Common myeloid progenitor, CD34-positive (primary cell): Measurements from ENCODE around the gene RBFOX2.
A peak's percentile ranks its signal among the peaks of the same experiment; 100 is the strongest.

Experiments
- CTCF ChIA-PET: fragments of 350-600 bp; sonication (Branson Sonifier 250); formaldehyde crosslinking; loops from one replicate; lab custom pipeline; 2021; ENCODE audit warnings: antibody characterized with exemption; lab: Charles Lee
- POLR2A ChIA-PET: fragments of 350-600 bp; sonication (Branson Sonifier 250); formaldehyde crosslinking; loops from one replicate; lab custom pipeline; 2021; ENCODE audit warnings: antibody characterized with exemption; lab: Charles Lee
- DNase-seq, 3 donors: peaks; one replicate each; pipeline versions ENCODE4 v3.0.0 to v3.0.0-alpha.2; 2013
- H3K27ac ChIP-seq, 2 experiments: 1 replicate in 1 of 2; 2 replicates in 1 of 2; pipeline ENCODE4 v1.7.0; 2013; ENCODE audit warnings: inconsistent platforms in 2 of 2, low read length in 2 of 2, mild to moderate bottlenecking in 2 of 2, low read depth in 1 of 2, moderate library complexity in 1 of 2; ENCODE audit not compliant: severe bottlenecking in 2 of 2, insufficient read depth in 1 of 2, poor library complexity in 1 of 2
- H3K27me3 ChIP-seq, 5 experiments: replicated peaks in 2 of 5; 1 replicate in 3 of 5; 2 replicates in 2 of 5; pipeline versions ENCODE4 v1.6.1 to v1.7.0; 2013; ENCODE audit warnings: low read length in 4 of 5, mild to moderate bottlenecking in 2 of 5, moderate library complexity in 2 of 5, inconsistent platforms in 1 of 5; ENCODE audit not compliant: insufficient read depth in 5 of 5, control insufficient read depth in 4 of 5
- H3K36me3 ChIP-seq, 4 experiments: 1 replicate in 2 of 4; 2 replicates in 2 of 4; pipeline versions ENCODE4 v1.6.1 to v1.7.0; 2013; ENCODE audit warnings: low read length in 3 of 4, control low read depth in 1 of 4, mild to moderate bottlenecking in 1 of 4; ENCODE audit not compliant: control insufficient read depth in 4 of 4, insufficient read depth in 4 of 4
- H3K4me1 ChIP-seq, 4 experiments: 1 replicate in 3 of 4; 2 replicates in 1 of 4; pipeline versions ENCODE4 v1.6.1 to v1.7.1; 2013; ENCODE audit warnings: low read length in 3 of 4, mild to moderate bottlenecking in 3 of 4, control low read depth in 1 of 4, inconsistent platforms in 1 of 4, moderate library complexity in 1 of 4; ENCODE audit not compliant: control insufficient read depth in 4 of 4, insufficient read depth in 4 of 4; ENCODE audit errors: control extremely low read depth in 1 of 4
- H3K4me3 ChIP-seq, 7 experiments: 1 replicate in 4 of 7; 2 replicates in 3 of 7; pipeline versions ENCODE4 v1.5.1 to v1.7.0; 2013; ENCODE audit warnings: mild to moderate bottlenecking in 7 of 7, low read length in 6 of 7, moderate library complexity in 6 of 7, inconsistent platforms in 2 of 7, low read depth in 2 of 7, control low read depth in 1 of 7; ENCODE audit not compliant: insufficient read depth in 4 of 7, control insufficient read depth in 1 of 7; ENCODE audit errors: extremely low read depth in 1 of 7
- H3K9me3 ChIP-seq, 5 experiments: 1 replicate in 4 of 5; 2 replicates in 1 of 5; pipeline versions ENCODE4 v1.6.1 to v1.7.1; 2013; ENCODE audit warnings: low read length in 4 of 5, mild to moderate bottlenecking in 2 of 5, inconsistent platforms in 1 of 5, low read depth in 1 of 5, moderate library complexity in 1 of 5; ENCODE audit not compliant: control insufficient read depth in 4 of 5, insufficient read depth in 2 of 5; ENCODE audit errors: control extremely low read depth in 1 of 5
- WGBS: methylation state at CpG from one replicate; pipeline ENCODE4 v1.1.5; 2013; ENCODE audit not compliant: insufficient coverage; 5-methylcytosine and 5-hydroxymethylcytosine counted together

Gene RBFOX2

DNA sequence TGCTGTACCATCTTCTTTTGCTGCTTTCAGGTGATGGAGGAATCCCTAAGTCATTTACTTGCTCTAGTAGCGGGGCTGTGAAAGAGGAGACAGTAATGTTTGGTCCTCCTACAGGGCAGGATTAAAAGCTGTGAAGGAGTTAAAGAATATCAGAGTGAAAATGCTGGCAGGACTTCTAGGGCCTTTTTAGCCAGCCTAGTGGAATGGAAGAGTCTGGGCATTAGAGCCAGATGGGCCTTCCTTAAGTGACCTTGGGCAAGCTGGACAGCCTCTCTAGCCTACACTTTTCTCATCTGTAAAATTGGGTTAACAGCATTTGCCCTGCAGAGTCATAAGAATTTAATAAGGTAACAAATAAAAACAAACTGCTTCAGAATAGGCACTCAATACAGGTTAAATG, 114.7 kb downstream of the RBFOX2 start:
- no peak for DNase-seq
- peaks cover 19 to 44% (median 26%) of the 10 kb centered on the region in 4 experiments for H3K4me1 ChIP-seq
- H3K27ac ChIP-seq = no peak overlapping the region
- POLR2A ChIA-PET = no interaction called here
- peak overlapping the region in 1 of 7 experiments; percentile 81 for H3K4me3 ChIP-seq
- H3K27me3 ChIP-seq = no peaks in the 10 kb centered on the region
- WGBS = 92% methylated on average over 1 of the region's 1 CpG
- H3K9me3 ChIP-seq = no peaks in the 10 kb centered on the region
- CTCF ChIA-PET = interaction anchor here (0.7 to 1.7 kb wide), 4 partner anchors 12 to 287 kb away, joined by 3 to 6 read pairs (median 4); no protein-coding TSS in a partner anchor
- no peaks in the 10 kb centered on the region for H3K36me3 ChIP-seq

DNA sequence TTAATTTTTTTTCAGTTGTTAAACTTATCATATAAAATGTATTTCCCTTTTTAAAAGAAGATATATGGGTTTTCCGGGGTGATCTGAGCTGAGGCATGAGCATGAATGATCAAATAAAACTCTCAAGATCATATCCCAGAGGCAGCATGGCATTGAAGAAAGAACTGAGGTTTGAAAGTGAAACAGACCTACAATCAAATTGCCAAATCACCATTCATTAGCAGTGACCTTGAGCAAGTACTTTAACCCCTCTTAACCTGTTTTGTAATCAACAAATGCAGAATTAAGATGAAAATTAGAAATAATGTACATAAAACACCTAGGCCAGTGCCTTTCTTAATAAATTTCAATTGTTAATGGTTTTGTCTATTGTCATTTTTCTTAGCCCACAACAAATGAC, 116.0 kb downstream of the RBFOX2 start:
- H3K4me1 ChIP-seq = peaks cover 19 to 44% (median 26%) of the 10 kb centered on the region in 4 experiments
- no CpG with 5 or more reads among the region's 1 CpG for WGBS
- H3K27ac ChIP-seq = no peak overlapping the region
- no peaks in the 10 kb centered on the region for H3K9me3 ChIP-seq
- H3K4me3 ChIP-seq = peak overlapping the region in 1 of 7 experiments; percentile 2
- CTCF ChIA-PET = interaction anchor here (1.0 to 1.7 kb wide), 3 partner anchors 8 to 286 kb away, joined by 3 to 6 read pairs (median 3); no protein-coding TSS in a partner anchor
- H3K36me3 ChIP-seq = no peaks in the 10 kb centered on the region
- POLR2A ChIA-PET = no interaction called here
- no peaks in the 10 kb centered on the region for H3K27me3 ChIP-seq
- DNase-seq = peak in 2 of 3 donors; percentile 44 to 59

DNA sequence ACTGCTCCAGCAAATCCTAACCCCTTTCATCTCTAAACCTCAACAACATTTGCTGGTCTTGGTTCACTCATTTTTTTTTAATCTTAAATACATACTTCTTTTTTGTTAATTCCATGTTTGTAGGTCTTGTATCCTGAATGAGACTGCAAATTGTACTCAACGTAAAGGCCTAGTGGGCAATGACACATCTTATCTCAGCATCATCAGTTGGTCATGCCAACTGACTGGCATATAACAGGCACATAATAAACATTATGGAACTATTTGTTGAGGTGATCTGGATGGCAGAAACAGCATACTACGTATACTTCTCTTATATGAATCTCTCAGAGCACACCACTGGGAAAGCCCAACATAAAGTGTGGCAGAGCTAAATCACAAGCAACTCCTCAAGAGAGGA, 116.7 kb downstream of the RBFOX2 start:
- ChIA-PET POLR2A (no interaction called here), CTCF (interaction anchor here (1.0 to 1.7 kb wide), 2 partner anchors 9 to 10 kb away, joined by 3 to 6 read pairs; no protein-coding TSS in a partner anchor)
- no peaks in the 10 kb centered on the region for H3K9me3 ChIP-seq
- no peak overlapping the region for H3K27ac ChIP-seq
- no peaks in the 10 kb centered on the region for H3K27me3 ChIP-seq
- DNase-seq = peak in 2 of 3 donors; percentile 54 to 71
- H3K4me3 ChIP-seq = no peak overlapping the region
- no CpG with 5 or more reads among the region's 2 CpGs for WGBS
- H3K36me3 ChIP-seq = no peaks in the 10 kb centered on the region
- peaks cover 19 to 44% (median 26%) of the 10 kb centered on the region in 4 experiments for H3K4me1 ChIP-seq

DNA sequence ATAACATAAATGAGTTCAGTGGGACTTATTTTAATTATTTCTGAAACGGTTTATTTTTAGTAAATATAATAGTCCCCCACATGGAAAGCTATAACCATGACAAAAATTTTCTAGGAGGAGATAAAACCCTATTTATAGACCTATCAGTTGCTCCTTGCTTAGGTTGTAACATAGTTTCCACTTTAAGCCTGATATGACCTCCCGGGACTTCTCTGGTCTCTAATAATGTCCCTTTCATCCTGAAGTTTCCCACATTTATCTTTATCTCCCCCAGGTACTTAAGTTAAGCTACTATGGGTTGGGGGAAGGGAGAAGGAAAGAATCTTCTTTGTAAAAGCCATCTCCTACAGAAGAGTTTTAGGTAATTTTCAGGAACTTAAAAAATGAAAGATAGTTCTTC, 117.7 kb downstream of the RBFOX2 start:
- Histone ChIP-seq H3K27ac (no peak overlapping the region), H3K4me3 (no peak overlapping the region), H3K9me3 (no peaks in the 10 kb centered on the region), H3K36me3 (no peaks in the 10 kb centered on the region), H3K27me3 (no peaks in the 10 kb centered on the region), H3K4me1 (peaks cover 19 to 43% (median 26%) of the 10 kb centered on the region in 4 experiments)
- no peak for DNase-seq
- ChIA-PET CTCF (interaction anchor here (1.2 to 1.3 kb wide), 2 partner anchors 18 to 27 kb away, joined by 3 read pairs; no protein-coding TSS in a partner anchor), POLR2A (interaction anchor here (0.6 kb wide), 1 partner anchor 571 kb away, joined by 4 read pairs; the partner anchor contains the start of gene TXN2)
- WGBS = no CpG with 5 or more reads among the region's 2 CpGs

DNA sequence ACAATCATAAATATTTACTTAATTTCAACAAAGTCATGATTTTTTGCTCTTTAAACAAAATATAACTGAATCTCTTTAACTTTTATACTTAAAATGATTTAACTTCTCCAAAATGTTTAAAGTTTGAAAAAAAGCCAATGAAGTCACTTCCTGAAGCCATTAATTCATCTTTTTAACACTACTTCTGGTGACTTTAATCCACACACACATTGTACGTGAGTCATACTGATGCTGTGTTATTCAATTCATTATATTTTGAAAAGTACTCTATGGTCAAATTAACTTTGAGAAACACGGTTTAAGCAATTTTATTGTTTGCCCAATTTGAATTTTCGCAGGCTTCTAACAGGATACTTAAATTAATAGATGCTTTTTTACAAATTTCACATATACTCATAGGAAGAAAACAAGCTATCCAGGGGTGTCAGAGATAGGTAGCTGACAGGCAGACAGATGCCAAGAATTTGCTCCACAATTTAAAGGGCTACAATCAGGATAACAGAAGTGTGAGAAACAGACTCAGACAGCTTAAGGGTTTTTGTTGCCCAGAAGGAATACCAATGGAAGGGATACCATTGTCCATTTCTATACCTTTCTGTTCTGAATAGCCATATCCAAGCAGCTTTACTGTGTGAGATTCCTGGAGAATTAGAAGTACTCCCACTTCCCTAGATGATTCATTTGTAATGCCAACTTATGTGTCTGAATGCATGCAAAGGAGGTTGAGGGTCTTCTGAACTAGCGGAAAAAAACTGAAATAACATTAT, 118.4 kb downstream of the RBFOX2 start:
- Histone ChIP-seq H3K36me3 (no peaks in the 10 kb centered on the region), H3K9me3 (no peaks in the 10 kb centered on the region), H3K27ac (peak overlapping the region; percentile 4 to 44), H3K4me3 (no peak overlapping the region), H3K4me1 (peaks cover 19 to 35% (median 19%) of the 10 kb centered on the region in 4 experiments), H3K27me3 (no peaks in the 10 kb centered on the region)
- POLR2A ChIA-PET = no interaction called here
- peak; percentile 61 to 93 (median 85) for DNase-seq
- CTCF ChIA-PET = interaction anchor here (1.2 to 1.3 kb wide), 3 partner anchors 18 to 30 kb away, joined by 3 to 4 read pairs (median 3); no protein-coding TSS in a partner anchor
- no CpG with 5 or more reads among the region's 4 CpGs for WGBS

DNA sequence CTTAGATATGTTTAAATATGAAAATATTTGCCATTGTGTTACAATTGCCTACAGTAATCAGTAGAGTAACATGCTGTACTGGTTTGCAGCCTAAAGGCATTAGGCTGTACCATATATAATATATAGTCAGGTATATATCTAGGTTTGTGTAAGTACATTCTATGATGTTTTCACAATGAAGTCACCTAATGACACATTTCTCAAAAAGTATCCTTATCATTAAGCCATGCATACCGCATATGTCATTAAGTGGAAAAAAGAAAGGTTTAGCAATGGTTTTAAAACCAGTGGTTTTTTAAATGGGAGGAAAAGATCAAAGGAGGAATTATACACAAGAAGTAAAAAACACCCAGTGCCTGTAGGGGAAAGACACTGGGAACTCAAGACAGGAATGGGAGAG, 122.7 kb downstream of the RBFOX2 start:
- no peaks in the 10 kb centered on the region for H3K9me3 ChIP-seq

DNA sequence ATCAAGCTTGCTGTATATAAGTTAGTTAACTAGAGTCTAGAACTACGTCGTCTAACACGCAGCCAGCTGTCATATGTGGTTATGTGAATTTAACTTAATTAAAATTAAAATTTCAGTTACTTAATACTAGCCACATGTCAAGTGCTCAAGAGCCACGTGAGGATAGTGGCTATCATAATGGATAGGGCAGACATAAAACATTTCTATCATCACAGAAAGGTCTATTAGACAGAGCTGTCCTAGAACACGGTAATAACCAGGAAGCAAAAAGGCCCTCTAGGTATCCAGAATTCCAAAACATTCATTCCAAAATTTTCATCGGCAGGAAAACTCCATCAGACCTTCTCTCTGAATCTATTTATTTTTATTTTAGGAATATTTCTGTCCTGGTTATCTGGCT, 123.9 kb downstream of the RBFOX2 start:
- ChIA-PET POLR2A (no interaction called here), CTCF (interaction anchor here (1.1 to 2.0 kb wide), 4 partner anchors 11 to 69 kb away, joined by 3 to 6 read pairs (median 4); no protein-coding TSS in a partner anchor)
- Histone ChIP-seq H3K4me3 (no peak overlapping the region), H3K36me3 (no peaks in the 10 kb centered on the region), H3K9me3 (no peaks in the 10 kb centered on the region), H3K27me3 (no peaks in the 10 kb centered on the region), H3K27ac (no peak overlapping the region), H3K4me1 (peaks cover 9 to 23% (median 16%) of the 10 kb centered on the region in 4 experiments)
- WGBS = 100% methylated on average over 2 of the region's 6 CpGs
- DNase-seq = no peak

More for the DNA sequence above, 122.7 kb downstream of the RBFOX2 start:
- POLR2A ChIA-PET = no interaction called here
- no peaks in the 10 kb centered on the region for H3K36me3 ChIP-seq
- CTCF ChIA-PET = interaction anchor here (1.5 to 2.0 kb wide), 2 partner anchors 9 to 70 kb away, joined by 5 to 6 read pairs; no protein-coding TSS in a partner anchor
- no peak overlapping the region for H3K27ac ChIP-seq
- no CpG with 5 or more reads among the region's 1 CpG for WGBS
- no peak for DNase-seq
- no peaks in the 10 kb centered on the region for H3K27me3 ChIP-seq
- no peak overlapping the region for H3K4me3 ChIP-seq
- peaks cover 8 to 21% (median 12%) of the 10 kb centered on the region in 4 experiments for H3K4me1 ChIP-seq
